GM12801 (cell line): ENCODE results near the gene PGM3.

Source experiments
- TF ChIP-seq, protein P1 (sequence below): IDR thresholded peaks from one replicate; pipeline ENCODE4 v1.5.1; 2011; ENCODE audit warnings: control low read depth; ENCODE audit not compliant: insufficient read length; ENCODE audit errors: extremely low read depth

Gene PGM3

GRCh38 chr6:83127976-83128375 is 65.1 kb downstream of the PGM3 start:
- TF ChIP-seq, protein P1, sequence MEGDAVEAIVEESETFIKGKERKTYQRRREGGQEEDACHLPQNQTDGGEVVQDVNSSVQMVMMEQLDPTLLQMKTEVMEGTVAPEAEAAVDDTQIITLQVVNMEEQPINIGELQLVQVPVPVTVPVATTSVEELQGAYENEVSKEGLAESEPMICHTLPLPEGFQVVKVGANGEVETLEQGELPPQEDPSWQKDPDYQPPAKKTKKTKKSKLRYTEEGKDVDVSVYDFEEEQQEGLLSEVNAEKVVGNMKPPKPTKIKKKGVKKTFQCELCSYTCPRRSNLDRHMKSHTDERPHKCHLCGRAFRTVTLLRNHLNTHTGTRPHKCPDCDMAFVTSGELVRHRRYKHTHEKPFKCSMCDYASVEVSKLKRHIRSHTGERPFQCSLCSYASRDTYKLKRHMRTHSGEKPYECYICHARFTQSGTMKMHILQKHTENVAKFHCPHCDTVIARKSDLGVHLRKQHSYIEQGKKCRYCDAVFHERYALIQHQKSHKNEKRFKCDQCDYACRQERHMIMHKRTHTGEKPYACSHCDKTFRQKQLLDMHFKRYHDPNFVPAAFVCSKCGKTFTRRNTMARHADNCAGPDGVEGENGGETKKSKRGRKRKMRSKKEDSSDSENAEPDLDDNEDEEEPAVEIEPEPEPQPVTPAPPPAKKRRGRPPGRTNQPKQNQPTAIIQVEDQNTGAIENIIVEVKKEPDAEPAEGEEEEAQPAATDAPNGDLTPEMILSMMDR = no peak

GRCh38 chr6:83127258-83127657 is 65.8 kb downstream of the PGM3 start:
- TF ChIP-seq, protein P1 = no peak

- TF ChIP-seq, protein P1 = no peak
These were observed 66.3 kb downstream of the PGM3 start for GRCh38 chr6:83126807-83127206.

DNA sequence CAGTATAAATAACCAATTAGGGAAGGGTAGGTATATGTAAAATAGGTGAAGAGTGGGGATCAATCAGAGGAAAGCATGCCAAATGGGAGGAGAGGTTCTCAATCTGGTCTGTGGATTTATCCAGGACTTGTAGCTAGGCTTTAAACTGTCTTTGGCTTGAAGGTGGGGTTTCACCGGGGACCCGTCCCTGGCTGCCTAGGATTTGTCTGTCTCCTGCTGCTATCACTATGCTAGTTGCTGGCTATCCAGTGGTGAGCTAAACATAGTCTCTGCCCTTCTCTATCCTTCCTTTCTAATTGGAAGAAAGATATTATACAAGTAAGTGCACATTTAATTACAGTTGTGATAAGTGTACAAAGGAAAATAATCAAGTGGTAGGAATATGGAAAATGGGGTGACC is 66.8 kb downstream of the PGM3 start:
- TF ChIP-seq, protein P1 = no peak

GRCh38 chr6:83125425-83125824 is 67.6 kb downstream of the PGM3 start:
- TF ChIP-seq, protein P1 = no peak

- TF ChIP-seq, protein P1 = no peak
These were observed 68.5 kb downstream of the PGM3 start for GRCh38 chr6:83124553-83124952.

GRCh38 chr6:83119742-83120300 is 73.2 kb downstream of the PGM3 start:
- TF ChIP-seq, protein P1 = no peak
